Measurements from ENCODE around the gene CTSL.

Gene CTSL

GRCh38 chr9:87766697-87767096 lies 40.8 kb downstream of the CTSL start:
- peaks cover 31% of the 10 kb centered on the region for H3K27me3 Mint-ChIP-seq
- H3K36me3 Mint-ChIP-seq (ENCODE audit: low read depth) = no peaks in the 10 kb centered on the region
- H3K9me3 Mint-ChIP-seq = no peaks in the 10 kb centered on the region
- intact Hi-C loops (cut with micrococcal nuclease) = no loop called here
- no peaks in the 10 kb centered on the region for H3K4me1 Mint-ChIP-seq (ENCODE audit: low read depth)
- H3K4me3 Mint-ChIP-seq = no peak overlapping the region
- H3K27ac Mint-ChIP-seq = no peak overlapping the region

GRCh38 chr9:87770616-87771315 lies 44.8 kb downstream of the CTSL start:
- Mint-ChIP-seq H3K9me3 (no peaks in the 10 kb centered on the region), H3K4me1 (ENCODE audit: low read depth) (no peaks in the 10 kb centered on the region), H3K4me3 (no peak overlapping the region), H3K36me3 (ENCODE audit: low read depth) (no peaks in the 10 kb centered on the region), H3K27me3 (peaks cover 34% of the 10 kb centered on the region), H3K27ac (no peak overlapping the region)
- intact Hi-C loops (cut with micrococcal nuclease) = no loop called here

- Mint-ChIP-seq H3K27me3 (peaks cover 34% of the 10 kb centered on the region), H3K27ac (no peak overlapping the region)
- intact Hi-C loops (cut with micrococcal nuclease) = no loop called here
Measured at GRCh38 chr9:87771316-87772006, 45.5 kb downstream of the CTSL start.

GRCh38 chr9:87776481-87777379 lies 50.8 kb downstream of the CTSL start:
- no peaks in the 10 kb centered on the region for H3K36me3 Mint-ChIP-seq (ENCODE audit: low read depth)
- peaks cover 16% of the 10 kb centered on the region for H3K4me1 Mint-ChIP-seq (ENCODE audit: low read depth)
- H3K9me3 Mint-ChIP-seq = no peaks in the 10 kb centered on the region
- H3K27me3 Mint-ChIP-seq = peaks cover 10% of the 10 kb centered on the region
- H3K27ac Mint-ChIP-seq = no peak overlapping the region
- intact Hi-C loops (cut with micrococcal nuclease) = no loop called here
- H3K4me3 Mint-ChIP-seq = no peak overlapping the region

More at GRCh38 chr9:87771316-87772006, 45.5 kb downstream of the CTSL start:
- Mint-ChIP-seq H3K36me3 (ENCODE audit: low read depth) (no peaks in the 10 kb centered on the region), H3K9me3 (no peaks in the 10 kb centered on the region), H3K4me1 (ENCODE audit: low read depth) (peaks cover 4% of the 10 kb centered on the region), H3K4me3 (no peak overlapping the region)

- Mint-ChIP-seq H3K9me3 (no peaks in the 10 kb centered on the region), H3K27me3 (no peaks in the 10 kb centered on the region), H3K27ac (no peak overlapping the region), H3K4me1 (ENCODE audit: low read depth) (peaks cover 33% of the 10 kb centered on the region), H3K36me3 (ENCODE audit: low read depth) (no peaks in the 10 kb centered on the region), H3K4me3 (no peak overlapping the region)
- intact Hi-C loops (cut with micrococcal nuclease) = no loop called here
Measured at GRCh38 chr9:87778996-87779395, 53.1 kb downstream of the CTSL start.

All from dendritic cell treated with granulocyte-macrophage colony-stimulating factor and Interleukin-4, amounts not matched to agents 40 ng/mL and 50 ng/mL, for 4 days (primary cell).